Muscle of leg (tissue), 11 donors: ENCODE data around the gene PHF1. TPM values are rescaled to one million over a fixed set of nuclear protein-coding genes. Genes with fewer than 3 reads are reported as not detected.

Source experiments
- DNase-seq: peaks from one replicate; pipeline ENCODE4 v3.0.0; 2013
- H3K27ac ChIP-seq: one replicate; pipeline ENCODE4 v1.5.1; 2013; ENCODE audit warnings: mild to moderate bottlenecking, low read length, control low read depth
- H3K27me3 ChIP-seq: one replicate; pipeline ENCODE4 v1.6.1; 2013; ENCODE audit warnings: low read length; ENCODE audit not compliant: control insufficient read depth, insufficient read depth
- H3K36me3 ChIP-seq: one replicate; pipeline ENCODE4 v1.6.1; 2013; ENCODE audit warnings: low read length; ENCODE audit not compliant: control insufficient read depth, insufficient read depth
- H3K4me1 ChIP-seq: one replicate; pipeline ENCODE4 v1.6.1; 2013; ENCODE audit warnings: low read length; ENCODE audit not compliant: control insufficient read depth, insufficient read depth
- H3K4me3 ChIP-seq: one replicate; pipeline ENCODE4 v1.5.1; 2013; ENCODE audit warnings: low read length, control low read depth
- H3K9me3 ChIP-seq: replicated peaks from 2 replicates; pipeline ENCODE4 v1.6.1; 2013; ENCODE audit warnings: low read depth, low read length; ENCODE audit not compliant: control insufficient read depth
- WGBS: methylation state at CpG from one replicate; pipeline ENCODE4 v1.1.5; 2013; ENCODE audit warnings: missing lambda C conversion rate; ENCODE audit not compliant: insufficient coverage; 5-methylcytosine and 5-hydroxymethylcytosine counted together
- polyA plus RNA-seq, 8 donors: library from polyadenylated mRNA; unstranded; fragments of 120-200 nt; gene quantifications; one replicate each; pipeline versions ENCODE4 v1.2.1 to v1.2.3, GENCODE V29; 2013; ENCODE audit warnings: inconsistent platforms in 1 of 8, low replicate concordance in 1 of 8; ENCODE audit not compliant: insufficient read length in 8 of 8, insufficient read depth in 1 of 8
- total RNA-seq: library from RNA; stranded (reverse); fragments of 120-200 nt; gene quantifications from one replicate; pipeline ENCODE4 v1.2.4, GENCODE V29; 2013

Gene PHF1
- total and polyA plus RNA-seq, 9 donors: 26.3 to 56.0 (median 46.7) TPM

DNA sequence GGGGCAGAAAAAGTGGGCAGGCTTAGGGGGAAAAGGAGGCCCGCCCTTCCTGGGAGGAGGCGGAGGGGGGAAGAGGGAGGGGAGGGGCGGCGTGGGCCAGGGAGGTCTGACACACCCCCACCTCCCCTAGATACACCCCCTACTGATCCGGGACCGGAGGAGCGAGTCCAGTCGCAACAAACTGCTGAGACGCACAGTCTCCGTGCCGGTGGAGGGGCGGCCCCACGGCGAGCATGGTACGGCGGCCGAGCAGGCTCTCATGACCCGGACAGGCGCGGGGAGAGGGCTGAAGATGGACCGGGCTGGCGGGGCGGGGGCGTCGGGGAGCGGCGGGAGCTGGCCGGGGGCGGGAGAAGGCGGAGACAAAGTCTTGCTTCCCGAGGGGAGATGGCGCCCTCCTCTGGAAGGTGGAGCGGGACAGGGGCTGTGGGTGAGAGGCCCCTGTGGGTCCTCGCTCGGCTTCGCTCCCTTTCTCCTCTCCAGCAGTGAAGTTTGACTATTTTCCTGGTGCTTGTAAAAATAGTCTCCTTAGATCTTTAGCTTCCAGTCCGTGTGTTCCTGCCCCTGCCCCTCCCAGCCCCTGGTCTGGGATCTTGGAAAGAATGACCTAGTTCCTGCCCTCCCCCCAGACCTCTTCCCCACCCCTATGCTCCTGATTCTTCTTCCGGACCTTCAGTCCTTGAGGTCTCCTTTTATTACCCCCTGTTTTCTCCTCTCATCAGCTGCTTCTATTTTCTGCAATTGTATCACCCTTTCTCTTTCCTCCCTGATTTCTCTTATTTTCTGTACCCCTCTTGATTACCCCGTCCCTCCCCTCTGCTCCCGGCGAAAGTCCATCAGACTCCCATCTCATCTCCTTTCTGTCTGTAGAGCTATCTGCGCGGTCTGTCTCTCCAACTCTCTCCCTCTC, 15.1 kb downstream of the PHF1 start:
- no peaks in the 10 kb centered on the region for H3K9me3 ChIP-seq
- peaks cover 51% of the 10 kb centered on the region for H3K4me1 ChIP-seq
- DNase-seq: peak; percentile 94
- H3K4me3 ChIP-seq: peak overlapping the region; percentile 58
- under 1% methylated on average over 22 of the region's 43 CpGs for WGBS
- H3K27ac ChIP-seq: peak overlapping the region; percentile 96
- H3K36me3 ChIP-seq: no peaks in the 10 kb centered on the region
- H3K27me3 ChIP-seq: no peaks in the 10 kb centered on the region

DNA sequence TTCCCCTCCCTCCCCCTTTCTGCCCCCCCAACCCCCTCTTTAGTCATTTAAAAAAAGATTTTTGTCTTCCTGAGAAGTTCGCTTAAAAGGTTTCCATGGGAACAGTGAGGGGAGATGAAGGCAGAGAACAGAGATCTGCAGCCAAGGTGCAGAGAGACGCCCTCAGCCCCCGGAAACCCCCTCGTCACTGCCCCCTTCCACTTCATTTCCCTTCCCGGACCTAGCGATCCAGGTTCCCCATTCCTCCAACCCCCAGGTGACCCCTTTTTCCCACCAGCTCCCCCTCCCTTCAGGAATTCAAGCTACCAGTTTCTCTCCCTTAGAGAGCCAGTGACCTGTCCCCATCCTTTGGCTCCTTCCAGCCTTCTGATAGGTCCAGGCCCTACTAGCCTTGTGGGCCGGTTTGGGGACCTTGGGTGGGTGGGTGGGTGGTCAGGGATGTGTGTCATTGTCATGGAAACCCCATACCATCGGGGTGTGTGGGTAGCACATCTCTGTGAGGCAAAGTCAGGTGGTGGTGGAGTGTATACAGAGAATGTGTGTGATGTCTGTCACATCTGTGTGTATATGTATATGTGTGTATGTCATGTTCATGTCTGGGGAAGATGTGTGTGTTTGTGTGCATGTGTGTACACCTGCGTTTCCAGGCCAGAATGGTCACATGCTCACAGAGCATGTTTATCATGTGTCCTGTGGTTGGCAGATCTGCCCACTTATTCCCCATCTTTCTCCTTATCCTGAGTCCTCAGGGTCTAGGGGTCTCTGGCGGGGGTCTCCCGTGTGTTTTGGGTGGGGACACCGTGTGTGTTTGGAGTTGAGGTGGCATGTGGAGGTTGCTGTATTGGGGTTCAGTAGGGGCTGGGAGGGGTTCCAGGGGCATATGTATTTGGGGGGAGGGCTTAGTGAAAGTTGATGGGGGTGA, 16.0 kb downstream of the PHF1 start:
- Histone ChIP-seq H3K4me1 (peaks cover 59% of the 10 kb centered on the region), H3K36me3 (no peaks in the 10 kb centered on the region), H3K27me3 (no peaks in the 10 kb centered on the region), H3K9me3 (no peaks in the 10 kb centered on the region), H3K4me3 (peak overlapping the region; percentile 61), H3K27ac (peak overlapping the region; percentile 96)
- 13% methylated on average over 6 of the region's 12 CpGs for WGBS
- DNase-seq: peak; percentile 54

DNA sequence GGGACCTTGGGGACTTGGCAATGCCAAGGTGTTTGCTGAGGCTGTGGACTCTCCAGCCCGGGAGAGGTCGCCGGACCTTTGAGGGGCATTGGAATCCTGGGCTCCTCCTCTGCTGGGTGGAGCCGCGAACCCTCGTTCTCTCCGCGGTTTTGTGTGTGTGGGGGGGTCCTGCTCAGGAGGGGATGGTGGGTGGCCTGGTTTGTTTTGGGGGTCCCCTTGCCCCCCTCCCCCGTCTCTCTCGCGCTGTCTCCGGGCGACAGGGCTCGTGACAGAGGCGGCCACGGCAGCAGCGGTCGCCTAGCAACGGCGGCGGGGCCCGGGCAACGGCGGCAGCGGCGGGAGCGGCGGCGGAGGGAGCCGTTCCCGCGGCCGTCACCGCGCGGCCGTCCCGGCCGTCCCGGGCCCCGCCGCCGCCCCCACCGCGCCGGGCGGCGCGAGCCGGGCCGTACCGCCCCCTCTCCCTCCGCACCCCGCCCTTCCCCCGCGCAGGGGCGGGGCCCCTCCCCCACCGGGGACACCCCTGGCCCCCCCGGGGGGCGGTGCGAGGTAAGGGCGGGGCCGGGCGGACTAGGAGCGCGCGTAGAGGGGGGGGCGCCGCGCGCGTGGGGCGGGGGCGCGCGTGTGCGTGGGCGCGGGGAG, 16.9 kb downstream of the PHF1 start:
- DNase-seq: peak; percentile 56
- H3K27ac ChIP-seq: peak overlapping the region; percentile 96

DNA sequence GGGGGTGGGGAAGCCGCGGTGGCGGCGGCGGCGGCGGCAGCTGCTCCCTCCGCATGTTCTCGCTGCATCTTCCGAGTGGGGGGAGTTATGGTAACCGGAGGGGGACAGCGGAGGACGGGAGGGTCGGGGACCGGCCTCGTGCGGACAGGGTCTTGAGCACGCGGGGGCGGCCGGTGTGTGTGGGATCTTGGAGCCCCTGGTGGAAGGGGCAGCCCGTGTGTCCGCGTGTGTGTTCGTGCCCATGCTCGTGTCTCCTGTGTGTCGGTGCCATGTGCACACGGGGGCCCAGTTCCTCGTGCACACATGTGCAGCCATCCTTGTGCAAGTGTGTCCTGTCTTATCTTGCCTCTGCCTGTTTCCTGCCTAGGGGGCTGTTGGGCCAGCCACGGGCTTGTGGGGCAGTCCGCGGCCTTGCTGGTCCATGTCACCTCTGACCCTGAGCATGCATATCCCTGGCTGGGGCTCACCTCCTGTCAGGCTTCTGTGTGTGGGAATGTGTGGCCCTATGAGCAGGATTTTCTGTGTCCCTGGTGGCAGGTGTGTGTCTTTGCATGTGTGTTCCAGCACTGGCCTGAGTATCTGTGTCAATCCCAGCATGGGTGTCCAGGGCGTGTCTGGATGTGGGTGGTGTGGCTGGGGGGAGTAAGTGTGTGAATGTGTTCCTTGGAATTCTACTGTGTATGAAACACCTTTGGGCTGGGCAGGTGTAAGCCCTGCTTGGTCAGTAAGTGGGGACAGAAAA, 17.6 kb downstream of the PHF1 start:
- Histone ChIP-seq H3K36me3 (peaks cover 6% of the 10 kb centered on the region), H3K4me3 (peak overlapping the region; percentile 37)

More for the DNA sequence above, 16.9 kb downstream of the PHF1 start:
- WGBS: under 1% methylated on average over 26 of the region's 79 CpGs
- Histone ChIP-seq H3K9me3 (no peaks in the 10 kb centered on the region), H3K36me3 (peaks cover 2% of the 10 kb centered on the region), H3K27me3 (no peaks in the 10 kb centered on the region), H3K4me3 (peak overlapping the region; percentile 61), H3K4me1 (peaks cover 65% of the 10 kb centered on the region)

DNA sequence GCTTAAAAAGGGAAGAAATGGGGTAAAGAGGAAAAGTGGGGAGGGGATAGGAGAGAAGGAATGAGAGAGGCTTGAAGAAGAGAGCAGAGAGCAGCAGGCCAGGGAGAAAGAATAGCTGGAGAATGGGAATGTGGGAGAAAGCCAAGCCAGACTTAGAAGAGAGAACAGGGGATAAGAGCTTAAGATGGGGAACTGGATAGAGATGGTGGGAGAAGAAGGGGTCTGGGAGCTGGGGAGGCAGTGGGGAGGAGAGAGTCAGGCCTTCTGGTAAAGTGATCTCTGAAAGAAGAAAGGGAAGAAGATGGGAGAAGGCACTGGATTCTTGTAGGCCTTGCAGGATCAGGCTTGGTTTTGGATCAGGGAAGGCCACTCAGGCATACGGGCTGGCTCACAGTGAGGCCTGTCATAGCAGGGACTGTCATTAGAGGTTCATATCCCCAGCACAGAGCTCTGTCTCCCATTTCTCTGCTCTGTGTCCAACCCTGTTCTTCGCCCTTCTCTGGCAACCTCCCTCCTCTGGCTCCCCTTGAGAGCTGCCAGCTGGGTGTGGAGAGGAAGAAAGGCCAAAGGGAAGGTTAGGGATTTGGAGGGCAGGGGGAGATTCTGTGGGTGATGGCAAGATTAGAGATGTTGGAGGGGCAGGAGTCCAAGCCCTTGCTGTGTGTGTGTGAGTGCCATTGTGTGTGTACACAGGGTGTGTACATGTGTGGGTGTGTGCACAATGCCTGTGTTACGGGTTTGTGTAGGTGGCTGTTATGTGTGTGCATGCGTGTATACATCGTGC, 18.3 kb downstream of the PHF1 start:
- H3K27ac ChIP-seq: peak overlapping the region; percentile 35
- no peaks in the 10 kb centered on the region for H3K9me3 ChIP-seq
- peaks cover 6% of the 10 kb centered on the region for H3K36me3 ChIP-seq
- no peaks in the 10 kb centered on the region for H3K27me3 ChIP-seq
- peaks cover 78% of the 10 kb centered on the region for H3K4me1 ChIP-seq
- 50% methylated on average over 1 of the region's 5 CpGs for WGBS
- DNase-seq: no peak
- H3K4me3 ChIP-seq: no peak overlapping the region

More for the DNA sequence above, 17.6 kb downstream of the PHF1 start:
- WGBS: 6% methylated on average over 22 of the region's 33 CpGs
- Histone ChIP-seq H3K4me1 (peaks cover 72% of the 10 kb centered on the region), H3K27me3 (no peaks in the 10 kb centered on the region), H3K27ac (peak overlapping the region; percentile 31), H3K9me3 (no peaks in the 10 kb centered on the region)
- DNase-seq: no peak

DNA sequence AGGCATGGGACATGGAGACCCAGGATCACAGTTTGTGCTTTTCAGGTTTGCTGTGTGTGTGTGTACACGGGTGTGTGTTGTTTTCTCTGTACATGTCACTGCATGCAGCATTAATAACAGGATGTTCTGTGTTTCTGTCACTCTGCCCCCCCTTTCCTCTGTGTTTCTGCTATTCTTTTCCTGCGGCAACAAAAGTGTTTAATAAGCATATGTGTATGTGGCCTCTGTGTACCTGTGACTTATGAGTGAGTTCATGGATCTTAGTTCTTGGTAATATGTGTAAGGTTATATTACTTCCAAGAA, 18.9 kb downstream of the PHF1 start:
- DNase-seq: no peak
- no peaks in the 10 kb centered on the region for H3K9me3 ChIP-seq
- H3K27me3 ChIP-seq: no peaks in the 10 kb centered on the region
- peaks cover 9% of the 10 kb centered on the region for H3K36me3 ChIP-seq
- no peak overlapping the region for H3K4me3 ChIP-seq
- H3K27ac ChIP-seq: no peak overlapping the region
- peaks cover 73% of the 10 kb centered on the region for H3K4me1 ChIP-seq
- no CpG with 5 or more reads among the region's 2 CpGs for WGBS

DNA sequence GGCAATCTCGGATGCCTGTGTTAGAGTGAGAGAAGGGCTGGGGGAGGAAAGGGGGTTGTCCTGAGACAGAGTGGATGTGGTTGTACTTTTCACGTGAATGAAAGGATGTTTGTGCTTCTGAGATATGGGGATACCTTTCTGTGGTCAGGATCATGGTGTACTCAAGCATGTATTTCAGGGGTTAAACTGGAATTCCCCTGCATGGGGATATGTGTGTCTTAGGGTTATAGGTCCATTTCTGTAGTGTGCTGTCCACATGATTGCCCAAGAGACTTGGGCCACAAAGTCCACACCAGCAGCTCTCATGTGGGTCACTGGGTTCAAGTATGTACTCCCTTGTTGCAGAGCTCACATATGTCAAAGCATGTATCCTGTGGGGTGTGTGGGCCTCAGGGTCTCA, 19.5 kb downstream of the PHF1 start:
- Histone ChIP-seq H3K27me3 (no peaks in the 10 kb centered on the region), H3K27ac (no peak overlapping the region), H3K4me3 (no peak overlapping the region), H3K9me3 (no peaks in the 10 kb centered on the region), H3K36me3 (peaks cover 14% of the 10 kb centered on the region), H3K4me1 (peaks cover 68% of the 10 kb centered on the region)
- no peak for DNase-seq
- WGBS: 33% methylated on average over 1 of the region's 2 CpGs

DNA sequence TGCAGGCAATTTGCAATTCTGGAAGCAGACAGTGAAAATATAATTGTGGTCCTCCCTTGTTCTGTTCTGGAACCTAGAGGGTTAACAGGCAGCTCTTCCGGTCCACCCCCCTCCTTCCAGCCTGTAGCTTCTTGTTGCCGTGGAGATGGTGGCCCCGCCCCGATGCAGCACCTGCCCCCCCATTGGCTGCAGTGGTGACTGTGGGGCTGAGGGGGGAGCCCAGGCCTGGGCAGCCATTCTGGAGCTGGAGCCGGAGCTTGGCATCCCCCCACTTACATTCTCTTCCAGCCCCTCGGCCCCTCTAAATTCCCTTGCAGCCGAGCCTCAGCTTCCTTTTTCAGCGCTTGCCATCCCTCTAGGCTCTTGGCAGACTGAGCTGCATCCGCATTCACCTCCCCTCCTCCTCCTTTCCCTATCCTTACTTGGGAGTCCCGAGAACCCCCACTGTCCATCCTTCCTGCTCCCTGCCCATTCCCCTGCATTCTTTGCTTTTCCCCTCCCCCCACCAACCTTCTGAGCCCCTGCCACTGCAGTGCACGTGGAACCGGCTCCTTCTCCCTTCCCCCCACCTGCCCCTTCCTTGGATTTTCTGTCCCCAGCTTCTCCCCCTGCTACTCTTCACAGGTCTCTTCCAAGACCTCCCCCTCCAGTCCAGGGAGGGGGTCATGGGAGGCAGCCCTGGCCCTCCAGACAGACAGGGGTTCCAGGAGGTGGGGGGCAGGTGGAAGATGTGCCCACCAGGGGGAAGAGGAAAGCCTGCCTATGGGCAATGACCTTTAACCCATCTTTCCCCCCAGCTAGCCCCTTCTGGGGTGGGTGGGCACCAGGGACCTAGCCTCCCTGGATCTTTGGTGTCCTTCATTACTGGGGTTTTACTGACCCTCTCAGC, 20.4 kb downstream of the PHF1 start:
- under 1% methylated on average over 8 of the region's 12 CpGs for WGBS
- no peak overlapping the region for H3K4me3 ChIP-seq
- H3K27me3 ChIP-seq: no peaks in the 10 kb centered on the region
- H3K36me3 ChIP-seq: peaks cover 22% of the 10 kb centered on the region
- no peaks in the 10 kb centered on the region for H3K9me3 ChIP-seq
- peaks cover 64% of the 10 kb centered on the region for H3K4me1 ChIP-seq
- peak; percentile 78 for DNase-seq
- peak overlapping the region; percentile 3 for H3K27ac ChIP-seq
